ENCODE data around the gene PIP5K1B.

- TF ChIP-seq CTCF (IDR thresholded peaks at IDR 0.05 in 2 of 3, conservative IDR thresholded peaks at IDR 0.05 in 1 of 3; ENCODE audit: borderline replicate concordance in 1 of 3, insufficient read depth in 1 of 3, low read depth in 2 of 3, low read length in 2 of 3) (no peak), EZH2phosphoT487 (IDR thresholded peaks at IDR 0.05; ENCODE audit: borderline replicate concordance) (no peak), JUND (IDR thresholded peaks at IDR 0.05) (no peak), POLR2A (IDR thresholded peaks at IDR 0.05; ENCODE audit: borderline replicate concordance, extremely low read depth, insufficient read depth, insufficient read length) (no peak)
These were observed 215.9 kb downstream of the PIP5K1B start for GRCh38 chr9:68920921-68921320.

Measured in HCT116 (cell line).